HepG2 (cell line): ENCODE measurements around the gene RMI2. TPM values are rescaled to one million over a fixed set of nuclear protein-coding genes. Genes with fewer than 3 reads are reported as not detected.

Experiments
- ARNTL ChIP-seq: sonication (generic); formaldehyde crosslinking; IDR thresholded peaks from 2 replicates; pipeline ENCODE4 v1.4.0; 2020; ENCODE audit warnings: mild to moderate bottlenecking, missing genetic modification reagents
- ATF1 ChIP-seq: IDR thresholded peaks from 2 replicates; pipeline ENCODE4 v1.6.1; 2016; ENCODE audit warnings: mild to moderate bottlenecking, control low read depth
- CEBPB ChIP-seq: IDR thresholded peaks from 2 replicates; pipeline ENCODE4 v1.6.1; 2011; ENCODE audit warnings: low read depth, low read length, improper control_type of control experiment, borderline replicate concordance
- CREB1 ChIP-seq, 2 experiments: fragments of 450-650 bp in 1 of 2; IDR thresholded peaks; 2 replicates each; pipeline ENCODE4 v1.6.1; 2016 to 2017; ENCODE audit warnings: control low read depth in 1 of 2, mild to moderate bottlenecking in 1 of 2, missing compliant biosample characterization in 1 of 2, missing genetic modification characterization in 1 of 2
- HNF1B ChIP-seq: sonication (generic); formaldehyde crosslinking; IDR thresholded peaks from 2 replicates; pipeline ENCODE4 v1.5.1; 2020; ENCODE audit warnings: mild to moderate bottlenecking, moderate library complexity, missing genetic modification reagents
- KLF13 ChIP-seq: sonication (generic); formaldehyde crosslinking; IDR thresholded peaks from 2 replicates; pipeline ENCODE4 v1.4.0; 2020; ENCODE audit warnings: mild to moderate bottlenecking, missing genetic modification reagents
- NFYC ChIP-seq: IDR thresholded peaks from 2 replicates; pipeline ENCODE4 v1.6.1; 2016; ENCODE audit warnings: missing genetic modification reagents, missing compliant biosample characterization
- ONECUT2 ChIP-seq: sonication (generic); formaldehyde crosslinking; IDR thresholded peaks from 2 replicates; pipeline ENCODE4 v1.4.0; 2020; ENCODE audit warnings: missing genetic modification reagents
- RARA ChIP-seq: IDR thresholded peaks from 2 replicates; pipeline ENCODE4 v1.6.1; 2016; ENCODE audit warnings: missing genetic modification reagents, missing compliant biosample characterization
- RFX1 ChIP-seq: fragments of 450-650 bp; IDR thresholded peaks from 2 replicates; pipeline ENCODE4 v1.6.1; 2017
- SOX5 ChIP-seq: IDR thresholded peaks from 2 replicates; pipeline ENCODE4 v1.6.1; 2016; ENCODE audit warnings: borderline replicate concordance
- ZC3H13 ChIP-seq: sonication (generic); formaldehyde crosslinking; IDR thresholded peaks from 2 replicates; pipeline ENCODE4 v1.8.1; 2023; ENCODE audit warnings: mild to moderate bottlenecking, missing genetic modification reagents, moderate library complexity
- ZFP37 ChIP-seq: sonication (generic); formaldehyde crosslinking; IDR thresholded peaks from 2 replicates; pipeline ENCODE4 v1.4.0; 2020; ENCODE audit warnings: missing genetic modification reagents, borderline replicate concordance
- ZKSCAN8 ChIP-seq: IDR thresholded peaks from 2 replicates; pipeline ENCODE4 v1.6.1; 2016; ENCODE audit warnings: borderline replicate concordance, missing genetic modification reagents, missing compliant biosample characterization
- ZMAT3 ChIP-seq: sonication (generic); formaldehyde crosslinking; conservative IDR thresholded peaks from 2 replicates; pipeline ENCODE4 v1.7.0; 2021; ENCODE audit warnings: missing genetic modification reagents
- ZNF142 ChIP-seq: sonication (generic); formaldehyde crosslinking; IDR thresholded peaks from 2 replicates; pipeline ENCODE4 v1.4.0; 2020; ENCODE audit warnings: missing genetic modification reagents
- ZNF343 ChIP-seq: sonication (generic); formaldehyde crosslinking; IDR thresholded peaks from 2 replicates; pipeline ENCODE4 v1.4.0; 2020; ENCODE audit warnings: mild to moderate bottlenecking, missing genetic modification reagents
- ZNF362 ChIP-seq: sonication (generic); formaldehyde crosslinking; IDR thresholded peaks from 2 replicates; pipeline ENCODE4 v1.4.0; 2020; ENCODE audit warnings: missing genetic modification reagents, mild to moderate bottlenecking, borderline replicate concordance
- ZNF468 ChIP-seq: sonication (generic); formaldehyde crosslinking; IDR thresholded peaks from 2 replicates; pipeline ENCODE4 v1.8.0; 2022; ENCODE audit warnings: mild to moderate bottlenecking, moderate library complexity, missing genetic modification reagents
- ZNF720 ChIP-seq: sonication (generic); formaldehyde crosslinking; IDR thresholded peaks from 2 replicates; pipeline ENCODE4 v1.4.0; 2020; ENCODE audit warnings: missing genetic modification reagents
- polyA plus RNA-seq, 8 experiments: library from polyadenylated mRNA; depleted of rRNA in 3 of 8; stranded (reverse) in 7 of 8; unstranded in 1 of 8; fragments of >200 nt; fragmentation: Illumina TruSeq in 4 of 8; extraction: Trizol in 4 of 8; gene quantifications; 2 replicates each; pipeline versions ENCODE4 v1.2.1 to v1.2.3, GENCODE V29; 2011 to 2016; ENCODE audit warnings: low read depth in 4 of 8, missing spikeins in 1 of 8, mixed read lengths in 1 of 8; ENCODE audit not compliant: insufficient read depth in 1 of 8
- total RNA-seq, 5 experiments: library from RNA; depleted of rRNA; stranded (reverse); fragments of >200 nt; fragmentation: Illumina TruSeq; extraction: Trizol; gene quantifications; 2 replicates each; pipeline ENCODE4 v1.2.3, GENCODE V29; 2016; ENCODE audit warnings: low read depth in 1 of 5

RMI2 gene
- total and polyA plus RNA-seq, 2 of the 13 experiments (the other 11 are each of a cell fraction or from before 2014, with no cell fraction given), result 24.5 to 55.7 TPM

GRCh38 chr16:11308493-11309283 lies 36.6 kb upstream of the RMI2 start (continued):
- TF ChIP-seq ZNF142, result no peak
- TF ChIP-seq KLF13 (CRISPR knock-in tag), result peak; percentile 13; the same call in 1 of the 2 replicates
- peak; percentile 56; the same call in 1 of the 2 replicates for TF ChIP-seq ZMAT3 (CRISPR knock-in tag)
- no peak for TF ChIP-seq ZNF720
- no peak for TF ChIP-seq ZNF468 (CRISPR knock-in tag)
- TF ChIP-seq HNF1B (CRISPR knock-in tag), result peak; percentile 19; the same call in 1 of the 2 replicates
- no peak; the same call in 1 of the 2 replicates for TF ChIP-seq ZKSCAN8 (CRISPR knock-in tag)
- TF ChIP-seq CEBPB, result no peak
- TF ChIP-seq ZFP37 (CRISPR knock-in tag), result 0 out of 2 replicates have a peak, but pooled peaks have one; percentile 13
- no peak for TF ChIP-seq CREB1 (IDR thresholded peaks at IDR 0.05)
- TF ChIP-seq CREB1 (CRISPR knock-in tag; IDR thresholded peaks at IDR 0.05), result no peak
- TF ChIP-seq SOX5, result peak; percentile 68
- TF ChIP-seq RFX1, result no peak
- no peak for TF ChIP-seq ATF1 (CRISPR knock-in tag)
- TF ChIP-seq ARNTL (CRISPR knock-in tag), result no peak
- TF ChIP-seq ZC3H13, result peak; percentile 34; the same call in 1 of the 2 replicates
- TF ChIP-seq NFYC (CRISPR knock-in tag), result no peak; the same call in 1 of the 2 replicates
- TF ChIP-seq RARA (CRISPR knock-in tag), result peak; percentile 82
- no peak; the same call in 1 of the 2 replicates for TF ChIP-seq ZNF362
- TF ChIP-seq ZNF343 (CRISPR knock-in tag), result no peak; the same call in 1 of the 2 replicates
- TF ChIP-seq ONECUT2 (CRISPR knock-in tag), result no peak
